HG03575 (cell line): ENCODE measurements around the gene TRIM58.

ENCODE experiments used
- ATAC-seq: cut with Tn5 transposase; IDR thresholded peaks from one replicate; pipeline ENCODE4 v1.9.1; 2021; ENCODE audit not compliant: unreplicated experiment, insufficient number of reproducible peaks, low FRiP score; ENCODE audit errors: extremely low read depth

The TRIM58 gene, protein sequence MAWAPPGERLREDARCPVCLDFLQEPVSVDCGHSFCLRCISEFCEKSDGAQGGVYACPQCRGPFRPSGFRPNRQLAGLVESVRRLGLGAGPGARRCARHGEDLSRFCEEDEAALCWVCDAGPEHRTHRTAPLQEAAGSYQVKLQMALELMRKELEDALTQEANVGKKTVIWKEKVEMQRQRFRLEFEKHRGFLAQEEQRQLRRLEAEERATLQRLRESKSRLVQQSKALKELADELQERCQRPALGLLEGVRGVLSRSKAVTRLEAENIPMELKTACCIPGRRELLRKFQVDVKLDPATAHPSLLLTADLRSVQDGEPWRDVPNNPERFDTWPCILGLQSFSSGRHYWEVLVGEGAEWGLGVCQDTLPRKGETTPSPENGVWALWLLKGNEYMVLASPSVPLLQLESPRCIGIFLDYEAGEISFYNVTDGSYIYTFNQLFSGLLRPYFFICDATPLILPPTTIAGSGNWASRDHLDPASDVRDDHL

DNA sequence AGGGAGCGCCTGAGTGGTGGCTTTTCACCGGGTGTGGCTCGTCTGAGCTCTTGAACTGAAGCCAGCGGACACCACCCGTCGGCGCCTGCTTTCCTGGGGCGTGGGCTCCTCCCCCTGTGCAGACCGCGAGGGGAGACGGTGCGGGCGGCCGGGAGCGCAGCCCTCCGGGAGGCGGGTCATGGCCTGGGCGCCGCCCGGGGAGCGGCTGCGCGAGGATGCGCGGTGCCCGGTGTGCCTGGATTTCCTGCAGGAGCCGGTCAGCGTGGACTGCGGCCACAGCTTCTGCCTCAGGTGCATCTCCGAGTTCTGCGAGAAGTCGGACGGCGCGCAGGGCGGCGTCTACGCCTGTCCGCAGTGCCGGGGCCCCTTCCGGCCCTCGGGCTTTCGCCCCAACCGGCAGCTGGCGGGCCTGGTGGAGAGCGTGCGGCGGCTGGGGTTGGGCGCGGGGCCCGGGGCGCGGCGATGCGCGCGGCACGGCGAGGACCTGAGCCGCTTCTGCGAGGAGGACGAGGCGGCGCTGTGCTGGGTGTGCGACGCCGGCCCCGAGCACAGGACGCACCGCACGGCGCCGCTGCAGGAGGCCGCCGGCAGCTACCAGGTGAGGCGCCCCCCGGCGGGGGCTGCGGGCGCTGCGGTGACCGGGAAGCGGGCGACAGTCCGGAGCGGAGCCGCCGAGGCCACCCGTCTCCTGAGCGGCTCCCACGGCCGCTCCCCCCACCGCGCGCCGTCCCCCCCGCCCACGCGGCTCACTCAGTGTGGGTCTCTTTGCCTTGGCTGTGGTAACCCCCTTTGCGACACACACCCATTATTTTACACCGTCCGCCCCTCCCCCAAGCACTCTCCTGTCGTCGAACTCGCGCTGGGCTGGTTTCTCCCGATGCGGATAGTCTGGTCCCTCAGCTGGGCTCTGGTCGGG, at the start of gene TRIM58:
Gene TRIM58 (plus strand): TSS at position 119 of the 916 bp plus-strand sequence. CDS start 60 bp downstream, at position 179.
- ATAC-seq = no peak

DNA sequence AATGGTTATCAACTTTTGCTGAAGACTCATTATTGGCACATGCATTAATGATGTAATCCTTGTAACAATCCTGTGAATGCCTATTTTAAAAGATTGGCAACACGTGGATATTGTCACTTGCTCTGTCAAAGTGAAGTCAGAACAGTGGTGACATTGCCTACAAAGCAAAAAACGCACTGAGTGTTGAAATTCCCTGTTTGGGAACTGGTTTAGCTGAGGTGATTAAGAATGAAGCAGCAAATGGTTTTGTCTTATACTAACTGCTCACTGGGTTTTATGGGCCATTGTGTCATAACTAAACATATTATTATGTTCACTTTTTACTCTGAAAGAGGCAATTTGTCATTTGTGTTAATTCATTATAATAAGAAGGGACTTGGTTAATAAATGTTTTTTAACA, 44.4 kb upstream of the TRIM58 start:
- ATAC-seq = no peak

DNA sequence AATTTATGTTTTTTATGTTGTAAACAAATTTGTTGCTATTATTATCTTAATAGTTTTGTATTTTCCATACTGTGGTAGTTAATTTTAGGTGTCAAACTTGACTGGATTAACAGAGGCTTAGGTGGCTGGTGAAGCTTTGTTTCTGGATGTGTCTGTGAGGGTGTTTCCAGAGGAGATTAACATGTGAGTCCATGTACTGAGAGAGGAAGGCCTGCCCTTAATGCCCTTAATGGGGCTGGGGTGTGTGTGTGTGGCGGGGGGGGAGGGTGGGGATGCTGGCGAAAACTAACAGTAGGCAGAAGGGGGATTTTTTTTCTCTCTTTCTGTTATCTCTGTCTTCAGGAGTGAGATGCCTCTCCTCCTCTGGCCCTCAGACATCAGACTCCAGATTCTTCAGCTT, 34.9 kb upstream of the TRIM58 start:
- ATAC-seq = no peak

DNA sequence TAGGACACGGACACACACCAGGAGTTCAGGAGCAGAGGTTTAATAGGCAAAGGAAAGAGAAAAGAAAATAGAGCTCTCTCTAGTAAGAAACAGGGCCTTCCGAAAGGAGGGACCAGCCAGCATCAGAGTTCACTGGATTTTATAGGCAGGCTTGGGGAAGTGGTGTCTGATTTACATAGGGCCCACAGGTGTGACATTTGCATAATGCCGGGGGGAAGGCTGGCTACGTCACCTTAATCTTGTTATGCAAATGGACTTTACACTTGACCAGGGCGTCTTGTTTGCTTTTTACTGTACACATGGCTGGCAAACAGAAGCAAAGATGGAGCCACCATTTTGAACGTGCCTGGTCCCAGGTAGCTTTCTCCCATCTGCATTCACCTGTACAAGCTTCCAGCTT, 33.0 kb upstream of the TRIM58 start, which contains the start of gene OR14A16:
Gene OR14A16 (minus strand): TSS at position 97 of the 400 bp plus-strand sequence. CDS start 8,390 bp downstream, outside the sequence.
- no peak for ATAC-seq

DNA sequence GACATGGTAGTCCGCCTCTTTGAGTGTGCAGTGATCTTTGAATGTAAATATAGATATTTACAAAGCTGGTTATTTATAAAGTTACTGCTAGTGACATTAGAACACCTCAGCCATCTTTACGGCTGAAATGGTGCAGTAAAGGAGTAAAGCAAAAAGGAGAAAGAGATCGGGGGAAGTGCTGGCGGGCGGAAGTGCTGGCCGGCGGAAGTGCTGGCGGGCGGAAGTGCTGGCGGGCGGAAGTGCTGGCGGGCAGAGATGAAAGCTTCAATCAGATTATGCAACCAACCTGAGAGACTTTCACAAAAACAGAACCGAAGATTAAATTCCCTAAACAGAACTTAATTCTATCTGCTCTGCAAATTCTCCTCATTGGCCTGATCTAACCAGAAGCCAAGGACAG, 31.6 kb upstream of the TRIM58 start:
- ATAC-seq = no peak

DNA sequence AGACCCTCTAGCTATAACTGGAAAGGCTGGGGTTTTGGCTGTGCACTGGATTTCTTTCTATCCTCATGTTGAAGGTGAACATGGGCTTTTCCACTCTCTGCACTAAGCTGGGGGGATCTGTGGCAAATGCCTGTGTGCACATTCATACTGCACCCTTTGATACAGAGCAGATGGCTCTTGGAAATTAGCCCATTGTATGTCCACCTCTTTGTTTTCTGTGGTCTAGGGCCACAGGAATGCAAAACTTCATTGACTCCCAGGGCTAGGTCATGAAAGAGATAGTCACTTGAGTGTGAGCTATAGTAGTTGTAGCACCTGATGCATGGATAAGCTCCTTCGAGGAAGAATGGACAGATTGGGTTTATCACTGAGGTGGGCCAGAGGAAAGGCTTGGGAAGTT, 27.3 kb upstream of the TRIM58 start:
- no peak for ATAC-seq

DNA sequence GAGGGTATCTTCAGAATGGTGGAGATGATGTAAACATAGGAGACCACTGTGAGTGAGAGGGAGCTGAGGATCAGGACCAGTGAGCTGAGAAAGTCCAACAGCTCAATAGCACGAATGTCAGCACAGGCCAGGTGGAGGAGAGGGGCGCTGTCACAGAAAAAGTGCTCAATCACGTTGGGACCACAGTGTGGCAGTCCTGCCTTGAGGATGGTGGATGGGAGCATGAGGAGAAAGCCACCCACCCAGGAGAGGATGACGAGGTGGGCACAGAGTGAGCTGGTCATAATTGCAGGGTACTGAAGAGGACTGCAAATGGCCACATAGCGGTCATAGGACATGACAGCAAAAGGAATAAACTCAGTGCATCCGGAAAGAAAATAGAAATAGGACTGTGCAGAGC, 23.4 kb upstream of the TRIM58 start:
- no peak for ATAC-seq

DNA sequence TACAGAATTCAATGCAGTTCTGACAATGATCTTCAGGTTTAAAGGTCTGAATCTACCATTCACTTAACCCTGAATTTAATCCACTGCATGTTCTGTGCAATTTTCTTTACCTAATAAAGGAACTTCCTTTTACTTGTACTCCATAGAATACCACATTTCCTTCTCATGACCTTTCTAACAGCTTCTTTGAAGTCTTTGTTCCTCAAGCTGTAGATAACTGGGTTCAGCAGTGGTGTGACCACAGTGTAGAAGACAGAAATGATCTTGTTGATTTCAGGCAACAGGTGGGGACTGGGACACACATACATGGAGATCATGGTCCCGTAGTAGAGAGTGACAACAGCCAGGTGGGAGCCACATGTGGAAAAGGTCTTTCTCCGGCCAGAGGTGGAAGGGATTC, 16.2 kb upstream of the TRIM58 start:
- no peak for ATAC-seq

DNA sequence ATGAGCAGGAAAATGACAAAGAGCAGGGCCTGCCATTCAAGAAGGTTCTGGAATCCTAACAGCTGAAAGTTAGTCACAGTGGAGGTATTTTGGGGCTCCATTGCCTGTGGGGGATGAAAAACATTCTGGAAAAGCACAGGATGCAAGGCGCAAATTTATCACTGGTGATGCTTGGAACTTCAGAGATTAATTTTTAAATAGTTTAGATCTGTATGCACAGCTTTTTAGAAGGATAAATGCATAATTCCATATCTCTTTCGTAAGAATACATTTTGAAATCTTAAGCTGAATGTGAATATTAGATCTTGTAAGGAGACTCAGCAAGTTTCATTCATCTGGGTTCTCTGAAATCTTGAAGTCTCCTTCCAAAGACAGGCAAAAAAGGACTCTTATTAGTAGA, 15.2 kb upstream of the TRIM58 start, which contains the start of gene OR11L1:
Gene OR11L1 (minus strand): TSS at position 101 of the 400 bp plus-strand sequence. CDS start 0 bp downstream, at position 101.
- ATAC-seq = no peak

DNA sequence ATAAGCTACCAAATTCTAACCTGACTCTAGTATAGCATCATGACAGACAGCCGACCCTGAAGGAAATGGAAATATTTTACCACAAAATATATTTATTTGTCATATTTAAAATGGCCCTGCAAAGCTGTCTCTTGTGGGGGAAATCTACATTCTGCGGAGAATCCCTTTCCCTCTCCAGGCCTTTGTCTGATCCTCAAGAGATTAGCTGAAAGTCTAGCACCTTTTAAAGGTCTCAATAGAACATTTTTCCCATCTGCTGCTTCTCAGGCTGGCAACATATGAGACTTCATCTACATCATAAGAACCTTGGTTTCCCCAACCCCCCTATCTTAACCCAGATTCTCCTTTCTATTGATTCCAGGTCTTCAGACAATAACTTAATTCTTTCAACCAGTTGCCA, 13.6 kb upstream of the TRIM58 start:
- no peak for ATAC-seq

DNA sequence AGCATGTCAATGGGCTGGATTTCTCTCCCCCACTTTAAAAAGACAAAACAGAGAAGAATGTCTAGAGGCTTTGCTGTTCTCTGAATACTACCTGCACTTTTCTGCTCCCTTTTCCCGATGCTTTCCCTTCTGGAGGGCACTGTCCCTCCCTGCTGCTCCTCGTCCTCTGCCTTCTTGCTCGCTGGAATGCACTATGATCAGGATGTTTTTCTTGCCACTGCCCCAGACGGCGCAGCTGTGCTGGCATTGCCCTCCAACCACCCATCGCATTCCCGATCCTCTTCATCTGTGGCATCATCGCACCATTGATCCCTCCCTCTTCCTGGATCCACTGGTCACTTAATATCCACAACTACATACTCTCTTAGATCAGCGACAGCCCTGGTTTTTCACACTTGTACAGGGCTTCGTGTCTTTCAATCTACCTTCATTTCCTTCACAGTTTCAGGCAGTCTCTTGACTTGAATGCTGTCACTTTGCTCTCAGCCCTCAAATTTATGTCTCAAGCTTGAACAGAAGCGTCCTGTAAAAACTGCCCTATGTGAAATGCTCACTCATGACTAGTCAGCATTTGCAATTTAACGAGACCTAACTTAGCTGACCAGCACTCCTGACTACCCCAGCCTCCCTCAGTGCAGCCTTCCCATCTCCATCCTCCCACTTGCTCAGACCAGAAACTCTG, 11.8 kb upstream of the TRIM58 start:
- ATAC-seq = no peak

DNA sequence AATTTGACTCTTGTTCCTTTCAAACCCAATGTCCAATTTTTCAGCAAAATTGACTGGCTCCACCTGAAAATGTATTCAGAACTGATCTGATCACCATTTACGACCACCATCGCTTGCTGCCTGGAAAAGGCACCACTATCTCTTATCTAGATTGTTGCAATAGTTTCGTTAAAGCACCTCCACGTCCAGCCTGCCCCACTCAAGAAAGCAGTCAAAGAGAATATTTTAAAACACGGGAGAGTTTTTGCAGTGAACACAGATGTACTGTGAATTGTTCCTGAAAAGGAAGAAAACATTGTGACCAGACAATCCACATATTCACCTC, 11.3 kb upstream of the TRIM58 start:
- ATAC-seq = no peak

DNA sequence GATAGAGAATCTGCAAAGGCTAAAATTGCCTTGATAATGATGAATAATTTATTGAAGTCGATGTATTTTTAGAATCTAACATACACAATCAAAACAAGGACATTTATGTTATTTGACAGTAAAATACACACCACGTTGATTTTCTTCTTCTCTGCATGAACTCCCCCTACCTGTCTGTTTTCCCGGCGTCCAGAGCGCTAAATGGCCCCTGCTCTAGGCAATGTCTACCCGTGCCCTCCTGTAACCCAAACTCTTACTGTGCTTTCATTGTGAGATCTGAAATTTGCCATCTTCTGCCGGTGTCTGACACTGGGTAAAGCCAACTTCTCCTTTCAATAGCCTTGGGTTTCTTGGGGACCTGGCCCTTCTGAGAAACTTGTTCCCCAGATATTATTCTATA, 8.6 kb upstream of the TRIM58 start:
- ATAC-seq = no peak

DNA sequence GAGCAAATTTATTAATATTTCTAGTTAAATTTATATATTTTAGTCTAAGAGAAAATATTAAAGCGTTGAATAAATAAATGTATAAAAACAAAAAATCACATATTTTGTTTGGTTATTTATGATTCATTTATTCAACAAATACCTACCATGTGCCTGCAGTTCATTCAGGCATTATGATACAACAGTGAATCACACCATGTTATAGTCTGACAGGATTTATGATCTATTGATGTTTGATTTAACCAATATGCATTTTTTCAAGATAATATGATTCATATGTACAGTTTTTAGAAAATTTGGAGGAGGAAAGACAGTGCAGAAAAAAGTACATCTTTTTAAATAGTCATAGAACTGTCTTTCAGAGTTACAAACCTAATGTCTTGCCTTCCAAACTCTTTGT, 7.4 kb upstream of the TRIM58 start:
- no peak for ATAC-seq

DNA sequence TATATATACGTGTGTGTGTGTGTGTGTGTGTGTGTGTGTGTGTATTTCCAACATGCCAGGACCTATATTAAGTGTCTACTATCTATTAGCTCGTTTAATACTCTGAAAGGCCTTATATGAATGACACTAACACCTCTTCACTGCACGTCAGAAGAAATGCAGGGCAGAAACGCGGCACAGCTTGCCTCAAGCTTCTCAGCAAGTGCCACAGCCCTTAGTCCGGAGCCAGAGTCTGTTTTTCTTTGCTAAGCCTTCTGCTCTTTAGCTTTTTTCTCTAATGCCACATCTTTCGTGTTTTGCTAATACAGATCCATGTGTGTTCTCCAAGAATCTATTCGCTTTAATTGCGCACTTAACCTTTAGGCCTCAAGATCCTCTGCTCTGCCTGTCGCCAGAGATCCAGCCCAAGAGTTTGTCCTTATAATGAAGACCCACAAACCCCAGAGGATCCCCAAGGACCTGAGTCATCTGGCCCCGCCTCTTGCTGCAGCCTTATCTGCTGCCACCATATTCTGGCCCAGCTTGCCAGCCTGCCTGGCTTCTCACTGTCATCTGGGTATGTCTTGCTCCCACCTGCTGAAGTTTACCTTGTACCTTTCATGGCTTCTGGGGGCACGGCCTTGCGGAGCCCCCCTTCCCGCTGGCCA, 2.0 kb upstream of the TRIM58 start:
- no peak for ATAC-seq

DNA sequence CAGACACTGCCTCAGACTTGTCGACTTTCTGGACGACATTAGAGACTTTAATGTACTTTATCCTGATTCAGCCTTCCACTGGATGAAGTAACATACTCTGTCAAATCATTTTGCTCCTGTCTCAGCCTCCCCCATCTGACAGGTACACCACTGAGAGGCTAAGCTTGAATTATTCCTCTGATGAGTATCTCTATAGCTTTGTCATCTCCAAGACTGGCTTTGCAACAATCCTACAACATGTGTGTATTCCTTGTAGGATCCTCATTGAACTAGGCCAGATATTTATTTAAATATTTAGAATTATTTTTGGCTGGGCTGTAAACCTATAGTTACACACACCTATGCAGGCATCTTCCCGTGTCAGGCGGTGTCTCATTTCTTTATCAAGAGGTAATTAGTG, 1.1 kb upstream of the TRIM58 start:
- ATAC-seq = no peak

DNA sequence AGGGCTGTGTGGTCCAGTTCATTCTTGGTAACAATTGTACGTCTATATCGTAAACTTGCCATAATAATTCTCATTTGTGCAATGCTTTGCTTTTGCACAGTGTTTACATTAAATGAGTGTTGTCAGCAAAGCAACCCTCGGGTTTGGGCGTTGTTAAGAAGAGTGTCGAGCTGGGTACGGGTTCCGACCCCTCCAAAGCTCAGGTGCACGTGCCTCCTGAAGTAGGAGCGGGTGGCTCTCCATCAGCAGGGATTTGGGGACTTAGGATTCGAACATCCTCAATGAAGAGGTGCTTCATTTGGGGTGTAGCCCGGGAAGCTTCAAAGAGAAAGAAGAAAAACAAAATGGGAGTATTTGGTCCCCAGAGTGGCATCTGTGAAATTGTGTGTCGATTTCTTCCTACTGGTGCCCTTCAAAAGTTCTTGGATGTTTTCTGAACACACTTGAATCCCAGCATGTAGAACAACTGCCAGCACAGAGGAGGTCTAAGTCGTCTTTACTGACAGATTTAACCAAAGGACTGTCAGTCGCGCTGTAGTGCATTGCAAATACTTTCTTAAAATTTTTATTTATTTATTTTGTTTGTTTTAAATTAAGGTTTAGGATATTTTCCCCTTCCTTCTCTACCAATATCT, 1.1 kb downstream of the TRIM58 start:
- ATAC-seq = no peak

DNA sequence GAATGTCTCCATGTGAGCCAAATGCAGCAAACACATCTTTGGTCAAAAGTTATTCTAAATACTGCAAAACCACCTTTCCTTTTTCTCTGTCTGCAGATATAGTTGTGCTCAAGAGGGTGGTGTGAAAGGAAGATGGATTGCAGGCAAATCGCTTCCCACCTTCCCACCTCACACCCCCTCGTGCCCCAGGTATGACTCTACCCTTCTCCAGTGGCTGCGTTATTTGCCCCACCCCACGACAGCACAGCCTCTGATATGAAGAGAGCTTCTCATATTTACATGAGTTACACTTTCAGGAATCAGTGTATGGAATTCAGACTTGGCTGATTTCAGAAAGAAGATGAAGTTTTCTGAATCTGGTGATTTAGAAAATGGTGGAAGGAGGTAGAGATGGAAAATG, 5.8 kb downstream of the TRIM58 start:
- ATAC-seq = no peak
